BLaER1 treated with 17β-estradiol and CSF1 and Interleukin-3, amounts not matched to agents 10 nM and 100 nM (cell line): ENCODE measurements around the gene GABRG1.
A peak's percentile ranks its signal among the peaks of the same experiment; 100 is the strongest.

Experiments used
- H3K27ac ChIP-seq, 11 experiments: shearing (Covaris generic); formaldehyde crosslinking; 2 replicates each; pipeline ENCODE4 v1.8.1; 2022
- H3K27me3 ChIP-seq, 11 experiments: shearing (Covaris generic); formaldehyde crosslinking; 2 replicates each; pipeline ENCODE4 v1.8.1; 2022
- H3K36me3 ChIP-seq, 11 experiments: shearing (Covaris generic); formaldehyde crosslinking; 2 replicates each; pipeline ENCODE4 v1.8.1; 2022
- H3K4me1 ChIP-seq, 10 experiments: shearing (Covaris generic); formaldehyde crosslinking; 2 replicates each; pipeline ENCODE4 v1.8.1; 2022
- H3K4me2 ChIP-seq, 11 experiments: shearing (Covaris generic); formaldehyde crosslinking; 2 replicates each; pipeline ENCODE4 v1.8.1; 2022
- H3K4me3 ChIP-seq, 10 experiments: shearing (Covaris generic); formaldehyde crosslinking; 2 replicates each; pipeline ENCODE4 v1.8.1; 2022
- H3K9ac ChIP-seq, 11 experiments: shearing (Covaris generic); formaldehyde crosslinking; 2 replicates each; pipeline ENCODE4 v1.8.1; 2022
- H3K9me3 ChIP-seq, 11 experiments: shearing (Covaris generic); formaldehyde crosslinking; replicated peaks in 1 of 11; 2 replicates each; pipeline ENCODE4 v1.8.1; 2022
- H4K20me1 ChIP-seq, 11 experiments: shearing (Covaris generic); formaldehyde crosslinking; 2 replicates each; pipeline ENCODE4 v1.8.1; 2022
- Cebpa-rat ChIP-seq, 11 experiments: shearing (Covaris generic); IDR thresholded peaks; 2 replicates each; pipeline ENCODE4 v1.8.1; 2022

The GABRG1 gene

GRCh38 chr4:46123913-46124755, at the start of gene GABRG1:
Gene GABRG1 (minus strand): TSS chr4:46124054. CDS start chr4:46123913, 141 bp downstream.
- no peaks in the 10 kb centered on the region for H3K9me3 ChIP-seq
- H3K27ac ChIP-seq, result no peak within 1 kb of the TSS
- H3K4me1 ChIP-seq, result peaks cover 0 to 6% (median 2%) of the 10 kb centered on the region in 10 experiments; a peak in 3 of 20 replicates
- no peaks in the 10 kb centered on the region for H4K20me1 ChIP-seq
- TF ChIP-seq Cebpa-rat (IDR thresholded peaks at IDR 0.05), result no peak
- no peak within 1 kb of the TSS for H3K9ac ChIP-seq
- no peaks in the 10 kb centered on the region for H3K36me3 ChIP-seq
- H3K4me3 ChIP-seq, result no peak within 1 kb of the TSS
- no peaks in the 10 kb centered on the region for H3K27me3 ChIP-seq
- H3K4me2 ChIP-seq, result peak within 1 kb of the TSS in 9 of 11 experiments; percentile 9 to 49 (median 40); a peak in 11 of 22 replicates

- Histone ChIP-seq H3K4me3 (no peak overlapping the region), H3K9ac (no peak overlapping the region), H3K36me3 (no peaks in the 10 kb centered on the region), H4K20me1 (no peaks in the 10 kb centered on the region), H3K4me2 (no peak overlapping the region), H3K27ac (no peak overlapping the region), H3K27me3 (no peaks in the 10 kb centered on the region), H3K4me1 (no peaks in the 10 kb centered on the region), H3K9me3 (0 out of 22 replicates have a peak, but pooled peaks cover 0 to 4% (median 0%) of the 10 kb centered on the region in 11 experiments)
- no peak for TF ChIP-seq Cebpa-rat (IDR thresholded peaks at IDR 0.05)
These were observed 23.1 kb upstream of the GABRG1 start for GRCh38 chr4:46146993-46147392.

- Histone ChIP-seq H3K9ac (no peak overlapping the region), H3K36me3 (no peaks in the 10 kb centered on the region), H3K9me3 (no peaks in the 10 kb centered on the region)
These were observed 7.7 kb upstream of the GABRG1 start for GRCh38 chr4:46131498-46132057.

GRCh38 chr4:46124773-46125413, 1.0 kb upstream of the GABRG1 start:
- Histone ChIP-seq H3K4me3 (no peak overlapping the region), H3K4me1 (peaks cover 0 to 6% (median 2%) of the 10 kb centered on the region in 10 experiments; a peak in 3 of 20 replicates), H3K36me3 (no peaks in the 10 kb centered on the region), H3K27me3 (no peaks in the 10 kb centered on the region), H4K20me1 (no peaks in the 10 kb centered on the region), H3K9ac (no peak overlapping the region), H3K27ac (no peak overlapping the region), H3K4me2 (no peak overlapping the region), H3K9me3 (no peaks in the 10 kb centered on the region)
- TF ChIP-seq Cebpa-rat (IDR thresholded peaks at IDR 0.05), result no peak

More at GRCh38 chr4:46131498-46132057, 7.7 kb upstream of the GABRG1 start:
- TF ChIP-seq Cebpa-rat (IDR thresholded peaks at IDR 0.05), result no peak
- Histone ChIP-seq H3K4me1 (no peaks in the 10 kb centered on the region), H4K20me1 (no peaks in the 10 kb centered on the region), H3K27ac (no peak overlapping the region), H3K4me3 (no peak overlapping the region), H3K27me3 (no peaks in the 10 kb centered on the region), H3K4me2 (no peak overlapping the region)

- Histone ChIP-seq H3K4me2 (no peak overlapping the region), H3K9me3 (no peaks in the 10 kb centered on the region), H4K20me1 (no peaks in the 10 kb centered on the region), H3K27me3 (no peaks in the 10 kb centered on the region), H3K4me1 (peaks cover 5 to 24% (median 10%) of the 10 kb centered on the region in 10 experiments; a peak in 18 of 20 replicates), H3K27ac (no peak overlapping the region), H3K9ac (no peak overlapping the region), H3K4me3 (no peak overlapping the region), H3K36me3 (no peaks in the 10 kb centered on the region)
- TF ChIP-seq Cebpa-rat (IDR thresholded peaks at IDR 0.05), result no peak
These were observed 42.2 kb downstream of the GABRG1 start for GRCh38 chr4:46081674-46082073.

- peaks cover 5 to 20% (median 9%) of the 10 kb centered on the region in 10 experiments; a peak in 17 of 20 replicates for H3K4me1 ChIP-seq
These were observed 42.6 kb downstream of the GABRG1 start for GRCh38 chr4:46081248-46081647.

GRCh38 chr4:46073778-46074177, 50.1 kb downstream of the GABRG1 start:
- H3K27ac ChIP-seq, result peak overlapping the region in 2 of 11 experiments; percentile 19 to 23; a peak in 2 of 22 replicates
- H3K27me3 ChIP-seq, result no peaks in the 10 kb centered on the region
- H3K4me2 ChIP-seq, result peak overlapping the region; percentile 30 to 72 (median 58); a peak in 19 of 22 replicates
- H3K36me3 ChIP-seq, result no peaks in the 10 kb centered on the region
- no peaks in the 10 kb centered on the region for H3K9me3 ChIP-seq
- no peak overlapping the region for H3K9ac ChIP-seq
- peaks cover 13 to 19% (median 15%) of the 10 kb centered on the region in 10 experiments for H3K4me1 ChIP-seq
- no peaks in the 10 kb centered on the region for H4K20me1 ChIP-seq
- no peak for TF ChIP-seq Cebpa-rat (IDR thresholded peaks at IDR 0.05)
- no peak overlapping the region for H3K4me3 ChIP-seq

More at GRCh38 chr4:46081248-46081647, 42.6 kb downstream of the GABRG1 start:
- H3K4me3 ChIP-seq, result no peak overlapping the region
- no peak overlapping the region for H3K27ac ChIP-seq
- H3K9me3 ChIP-seq, result no peaks in the 10 kb centered on the region
- no peaks in the 10 kb centered on the region for H4K20me1 ChIP-seq
- no peaks in the 10 kb centered on the region for H3K27me3 ChIP-seq
- H3K4me2 ChIP-seq, result no peak overlapping the region
- no peak overlapping the region for H3K9ac ChIP-seq
- TF ChIP-seq Cebpa-rat (IDR thresholded peaks at IDR 0.05), result no peak
- no peaks in the 10 kb centered on the region for H3K36me3 ChIP-seq

GRCh38 chr4:46051392-46051791, 72.5 kb downstream of the GABRG1 start:
- Histone ChIP-seq H3K4me1 (no peaks in the 10 kb centered on the region), H3K27ac (no peak overlapping the region), H3K27me3 (no peaks in the 10 kb centered on the region), H3K36me3 (no peaks in the 10 kb centered on the region), H3K4me3 (no peak overlapping the region), H3K9me3 (no peaks in the 10 kb centered on the region), H4K20me1 (no peaks in the 10 kb centered on the region), H3K9ac (no peak overlapping the region), H3K4me2 (no peak overlapping the region)
- no peak for TF ChIP-seq Cebpa-rat (IDR thresholded peaks at IDR 0.05)

- Histone ChIP-seq H3K27me3 (no peaks in the 10 kb centered on the region), H3K9me3 (no peaks in the 10 kb centered on the region)
- no peak for TF ChIP-seq Cebpa-rat (IDR thresholded peaks at IDR 0.05)
These were observed 91.8 kb downstream of the GABRG1 start for GRCh38 chr4:46032056-46032455.

More at GRCh38 chr4:46032056-46032455, 91.8 kb downstream of the GABRG1 start:
- no peak overlapping the region for H3K4me3 ChIP-seq
- no peak overlapping the region for H3K27ac ChIP-seq
- H3K4me2 ChIP-seq, result no peak overlapping the region
- no peaks in the 10 kb centered on the region for H4K20me1 ChIP-seq
- H3K4me1 ChIP-seq, result no peaks in the 10 kb centered on the region
- H3K36me3 ChIP-seq, result no peaks in the 10 kb centered on the region
- no peak overlapping the region for H3K9ac ChIP-seq
